NCI-H187 (cell line): ENCODE data around the gene ZNF587.
"Not testable (repeated sequence)": the region's sequence is repeated elsewhere in the genome, so short reads cannot be mapped to it uniquely, and the experiment has no call there.

Experiments used
- DNase-seq, 2 experiments: peaks; one replicate each; lab custom pipeline; 2025; lab: John Stamatoyannopoulos, UW

ZNF587 gene

DNA sequence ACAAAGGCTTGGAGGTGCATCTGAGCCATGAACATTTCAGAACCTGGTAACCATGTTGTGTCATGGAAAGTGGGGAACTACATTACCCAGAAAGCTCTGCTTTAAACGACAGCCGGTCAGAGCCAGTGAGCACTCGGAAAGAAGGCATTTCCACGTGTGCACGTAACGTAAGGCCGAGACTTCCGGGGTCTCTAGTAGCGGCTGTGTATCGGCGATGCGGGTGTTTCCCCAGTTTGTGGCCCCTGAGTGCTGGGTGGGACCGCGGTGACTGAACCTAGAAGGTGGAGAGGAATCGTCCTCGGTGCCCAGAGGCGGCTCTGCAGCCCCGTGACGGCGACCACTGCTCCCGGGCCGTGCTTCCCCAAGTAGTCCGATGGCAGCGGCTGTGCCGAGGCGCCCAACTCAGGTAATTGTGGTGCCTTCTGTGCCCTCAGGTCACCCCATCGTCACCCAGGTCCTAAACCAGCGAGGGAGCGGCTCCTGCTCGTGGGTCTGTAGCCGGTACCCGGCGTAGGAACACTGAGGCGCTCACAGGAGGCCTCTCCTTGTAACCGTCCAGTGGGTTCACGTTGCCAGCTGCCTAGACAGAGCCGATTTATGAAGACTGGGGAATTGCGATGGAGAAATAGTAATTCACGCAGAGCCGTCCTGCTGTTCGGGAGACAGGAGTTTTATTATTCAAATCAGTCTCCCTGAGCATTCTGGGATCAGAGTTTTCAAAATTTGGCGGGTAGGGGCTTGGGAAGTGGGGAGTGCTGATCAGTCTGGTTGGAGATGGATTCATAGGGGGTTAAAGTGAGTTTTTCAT, at the start of gene ZNF587:
Gene ZNF587, plus strand, starts transcription at position 194 of the 808 bp plus-strand sequence. Its CDS starts 180 bp downstream, at position 374.
- peak; percentile 42 to 67 for DNase-seq

DNA sequence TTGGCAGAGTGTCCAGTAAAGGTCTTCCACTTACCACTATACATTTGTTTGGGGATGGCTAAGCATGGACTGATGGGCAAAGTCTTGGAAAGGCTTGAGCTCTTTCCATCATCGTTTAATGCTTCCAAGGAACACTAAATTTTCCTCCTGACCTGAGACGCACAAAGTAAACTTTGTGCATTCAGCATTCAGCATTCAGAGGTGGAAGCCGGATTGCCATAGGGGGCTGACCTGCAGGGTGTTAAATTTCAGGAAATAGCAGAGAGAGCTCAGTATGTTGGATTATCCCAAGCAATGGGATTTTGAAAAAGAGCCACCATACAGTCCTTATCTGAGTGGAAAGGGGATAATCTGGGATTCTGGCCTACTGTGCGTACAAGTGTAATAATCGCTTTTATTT, 49.0 kb upstream of the ZNF587 start:
- DNase-seq: no peak

DNA sequence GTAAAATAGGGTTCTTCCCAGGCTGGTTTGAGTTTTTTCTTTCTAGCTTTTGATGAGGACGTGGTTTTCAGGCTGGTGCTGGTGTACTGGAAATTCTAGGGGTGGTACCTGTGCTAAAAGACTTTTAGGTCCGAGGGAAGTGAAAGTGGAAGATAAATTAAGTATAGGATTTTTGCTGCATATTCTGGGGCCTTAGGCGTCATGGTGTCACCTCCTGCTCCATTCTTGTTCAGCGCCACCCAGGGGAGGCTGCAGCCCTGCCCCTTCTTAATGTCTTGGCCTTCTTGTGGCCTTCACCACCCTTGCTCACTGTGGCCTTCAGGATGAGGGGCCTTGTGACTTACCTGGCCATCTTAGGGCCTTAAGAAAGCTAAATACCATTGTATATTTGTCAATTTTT, 47.4 kb upstream of the ZNF587 start:
- no peak for DNase-seq

DNA sequence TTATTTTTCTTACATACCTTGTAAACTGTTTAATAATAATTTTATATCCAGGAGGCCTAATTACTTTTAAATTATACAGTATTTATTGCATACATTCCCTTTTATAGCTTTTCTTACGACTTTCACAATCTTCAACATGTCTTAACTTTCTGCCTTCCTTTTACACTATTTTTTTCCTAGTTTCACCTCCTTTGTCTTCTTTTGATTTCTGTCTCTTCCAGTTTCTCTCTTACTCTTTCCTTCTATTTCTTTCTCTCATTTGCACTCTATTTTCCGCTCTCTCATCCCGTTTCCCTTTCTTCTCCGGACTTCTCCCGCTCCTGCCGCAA, 46.4 kb upstream of the ZNF587 start:
- DNase-seq: no peak

DNA sequence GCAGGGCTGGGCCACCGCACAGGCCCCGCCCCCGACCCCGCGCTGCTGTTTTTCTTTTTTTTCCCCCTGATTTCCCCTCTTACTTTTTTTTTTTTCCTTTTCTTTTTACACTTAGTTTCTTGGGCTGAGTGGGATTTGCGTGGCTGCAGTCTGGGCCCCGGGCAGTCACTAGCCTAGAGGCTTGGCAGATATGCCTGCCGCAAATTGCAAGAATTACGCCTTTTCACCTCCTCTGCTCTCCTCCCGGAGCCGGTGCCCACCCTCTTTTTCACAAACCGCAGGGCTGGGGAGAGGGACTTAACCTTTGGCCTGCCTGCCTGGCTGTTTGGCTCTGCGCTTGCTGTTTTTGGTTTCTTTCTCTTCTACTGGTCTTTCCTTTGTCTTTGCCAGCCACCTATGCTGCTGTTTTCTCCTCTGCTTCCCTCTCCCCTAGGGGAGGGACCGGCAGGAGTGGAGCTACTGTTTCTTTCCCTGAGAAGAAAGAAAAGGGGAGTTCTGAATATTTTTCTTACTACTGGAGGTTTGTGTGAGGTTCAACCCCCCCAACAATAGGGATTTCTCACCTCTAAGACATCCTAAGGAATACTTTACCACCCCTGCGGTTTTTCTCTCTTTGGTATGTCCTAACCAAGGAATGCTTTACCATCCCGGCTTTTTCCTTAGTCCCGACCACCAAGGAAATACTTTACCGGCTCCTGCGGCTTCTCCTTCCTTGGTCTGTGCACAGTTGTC, 45.9 kb upstream of the ZNF587 start:
- no peak for DNase-seq

DNA sequence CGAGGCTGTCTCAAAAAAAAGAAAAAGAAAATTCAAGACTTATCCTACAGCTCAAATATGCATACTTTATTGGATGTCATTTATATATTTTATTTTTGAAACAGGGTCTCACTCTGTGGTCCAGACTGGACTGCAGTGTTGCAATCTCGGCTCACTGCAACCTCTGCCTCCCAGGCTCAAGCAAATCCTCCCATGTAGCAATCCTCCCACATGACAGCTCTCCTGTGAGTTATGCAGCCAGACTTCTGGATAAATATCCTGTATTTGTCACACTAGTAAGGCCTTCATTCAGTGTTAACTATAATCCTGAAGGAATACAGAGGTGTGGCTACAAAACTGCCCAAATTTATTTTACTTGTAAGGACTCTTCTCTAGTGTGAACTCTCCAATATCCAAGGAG, 42.1 kb upstream of the ZNF587 start:
- no peak for DNase-seq

DNA sequence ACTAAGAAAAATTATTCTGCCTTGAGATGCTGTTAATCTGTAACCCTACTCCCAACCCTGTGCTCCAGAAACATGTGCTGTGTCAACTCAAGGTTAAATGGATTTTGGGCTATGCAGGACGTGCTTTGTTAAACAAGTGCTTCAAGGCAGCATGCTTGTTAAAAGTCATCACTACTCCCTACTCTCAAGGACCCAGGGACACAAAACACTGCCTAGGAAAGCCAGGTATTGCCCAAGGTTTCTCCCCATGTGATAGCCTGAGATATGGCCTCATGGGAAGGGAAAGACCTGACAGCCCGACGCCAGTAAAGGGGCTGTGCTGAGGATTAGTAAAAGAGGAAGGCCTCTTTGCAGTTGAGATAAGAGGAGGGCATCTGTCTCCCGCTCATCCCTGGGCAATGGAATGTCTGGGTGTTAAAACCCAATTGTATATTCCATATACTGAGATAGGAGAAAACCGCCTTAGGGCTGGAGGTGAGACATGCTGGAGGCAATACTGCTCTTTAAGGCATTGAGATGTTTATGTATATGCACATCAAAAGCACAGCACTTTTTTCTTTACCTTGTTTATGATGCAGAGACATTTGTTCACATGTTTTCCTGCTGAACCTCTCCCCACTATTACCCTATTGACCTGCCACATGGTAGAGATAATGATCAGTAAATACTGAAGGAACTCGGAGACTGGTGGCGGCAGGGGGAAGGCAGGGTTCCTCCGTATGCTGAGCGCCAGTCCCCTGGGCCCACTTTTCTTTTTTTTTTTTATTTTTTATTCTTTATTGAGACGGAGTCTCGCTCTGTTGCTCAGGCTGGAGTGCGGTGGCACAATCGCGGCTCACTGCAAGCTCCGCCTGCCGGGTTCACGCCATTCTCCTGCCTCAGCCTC, 39.0 kb upstream of the ZNF587 start:
- DNase-seq: not testable (repeated sequence)

DNA sequence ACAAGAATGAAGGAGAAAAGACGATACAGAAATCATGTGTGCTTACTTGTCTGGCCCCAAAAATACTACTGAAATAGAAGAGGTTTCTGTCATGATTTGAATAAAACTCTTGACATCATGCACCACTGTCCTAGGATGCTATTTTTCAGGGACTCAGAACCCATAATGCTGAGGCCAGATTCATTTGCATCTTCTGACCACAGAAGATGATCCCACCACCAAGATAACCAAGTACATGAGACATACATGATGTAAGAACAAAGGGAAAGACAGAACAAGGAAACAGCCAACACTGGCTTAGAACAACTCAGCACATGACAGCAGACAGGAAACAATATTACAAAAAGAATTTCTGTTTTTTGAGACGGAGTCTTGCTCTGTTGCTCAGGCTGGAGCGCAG, 37.4 kb upstream of the ZNF587 start:
- no peak for DNase-seq

DNA sequence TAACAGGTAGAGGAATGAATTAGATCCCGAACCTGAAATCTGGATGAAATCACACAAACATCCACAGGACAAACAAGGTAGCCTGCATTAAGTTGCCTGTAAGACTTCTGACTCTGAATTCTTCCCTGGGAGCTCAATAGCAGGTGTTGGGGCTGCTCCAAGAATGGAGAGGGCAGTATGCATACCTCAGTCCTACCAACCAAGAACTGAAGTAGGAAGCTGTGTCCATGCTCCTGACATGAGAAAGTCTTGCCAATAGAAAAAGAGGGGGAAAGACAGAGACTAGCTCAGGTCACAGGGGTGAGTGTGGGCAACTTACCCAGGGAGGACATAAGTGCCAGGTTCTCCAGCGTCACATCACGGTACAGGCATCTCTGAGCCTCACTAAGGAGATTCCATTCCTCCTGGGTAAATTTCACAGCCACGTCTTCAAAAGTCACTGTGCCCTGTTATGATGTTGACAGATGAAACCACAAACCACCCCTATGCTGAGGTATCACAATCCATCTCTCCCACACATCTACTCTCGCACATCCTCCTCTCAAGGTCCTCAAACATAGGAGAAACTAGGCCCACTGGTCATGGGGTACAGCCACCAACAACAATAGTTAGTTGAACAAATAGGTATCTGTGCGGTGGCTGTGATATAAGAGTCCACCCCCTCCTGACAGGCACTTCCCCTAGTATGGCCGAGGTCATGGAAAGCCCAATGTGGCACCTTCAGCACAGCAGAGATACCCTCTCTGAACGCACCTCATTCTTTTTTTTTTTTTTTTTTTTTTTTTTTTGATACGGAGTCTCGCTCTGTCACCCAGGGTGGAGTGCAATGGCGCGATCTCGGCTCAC, 36.5 kb upstream of the ZNF587 start:
- not testable (repeated sequence) for DNase-seq

DNA sequence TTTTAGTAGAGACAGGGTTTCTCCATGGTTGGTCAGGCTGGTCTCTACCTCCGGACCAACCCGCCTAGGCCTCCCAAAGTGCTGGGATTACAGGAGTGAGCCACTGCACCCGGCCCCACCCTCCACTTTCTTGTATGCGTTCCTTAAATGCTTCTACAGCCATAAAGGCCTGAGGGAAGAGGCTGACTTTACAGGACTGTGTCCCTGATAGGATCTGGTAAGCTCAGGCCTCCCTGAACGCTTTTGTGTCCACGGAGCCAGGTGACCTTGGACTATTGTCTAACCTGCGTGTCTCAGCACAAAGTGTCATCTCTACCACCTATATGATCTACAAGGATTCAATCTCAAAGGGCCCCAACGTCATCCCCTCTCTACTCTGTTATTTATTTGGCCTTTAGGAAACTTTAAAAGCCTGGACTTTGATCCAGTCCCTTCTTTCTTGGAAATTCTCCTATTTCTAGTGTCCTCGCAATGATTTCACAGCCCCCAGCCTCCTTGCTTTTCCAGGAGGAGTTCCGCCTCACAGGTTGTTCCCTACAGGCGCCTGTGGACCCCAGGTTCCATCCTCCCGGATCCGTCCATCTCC, 35.6 kb upstream of the ZNF587 start:
- DNase-seq: no peak

DNA sequence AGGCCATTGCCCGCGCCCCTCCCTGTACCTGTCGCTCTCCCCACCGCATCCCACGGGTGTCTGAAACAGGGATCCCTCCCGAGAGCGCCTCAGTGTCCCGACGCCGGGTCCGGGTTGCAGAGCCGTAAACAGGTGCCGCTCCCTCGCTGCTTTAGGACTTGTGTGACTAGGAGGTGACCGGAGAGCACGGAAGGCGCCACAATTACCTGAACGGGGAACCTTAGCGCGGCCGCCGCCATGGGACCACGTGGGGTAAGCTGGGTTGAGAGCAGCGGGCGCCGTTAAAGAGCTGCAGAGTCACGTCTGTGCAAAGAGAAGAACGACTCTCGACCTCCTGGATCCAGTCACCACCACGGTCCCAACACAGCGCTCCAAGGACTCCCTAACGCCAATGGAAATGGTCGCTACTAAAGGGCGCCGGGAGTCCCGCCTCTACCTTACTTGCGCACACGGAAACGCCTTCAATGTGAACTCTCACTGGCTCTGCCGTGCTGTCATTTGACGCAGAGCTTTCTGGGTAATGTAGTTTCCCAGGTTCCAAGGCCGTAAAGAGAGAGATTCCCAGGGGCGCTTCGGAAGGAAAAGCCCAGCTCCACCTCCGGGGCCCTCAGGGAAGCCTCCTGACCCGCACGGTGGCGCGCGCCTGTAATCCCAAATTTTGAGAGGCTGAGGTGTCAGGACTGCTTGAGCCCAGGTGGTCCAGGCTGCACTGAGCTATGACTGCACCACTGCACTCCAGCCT, 35.0 kb upstream of the ZNF587 start, which contains the start of gene ZNF552:
Gene ZNF552, minus strand, starts transcription at position 409 of the 742 bp plus-strand sequence. Its CDS starts 170 bp downstream, at position 239.
- DNase-seq: peak; percentile 71 to 87

DNA sequence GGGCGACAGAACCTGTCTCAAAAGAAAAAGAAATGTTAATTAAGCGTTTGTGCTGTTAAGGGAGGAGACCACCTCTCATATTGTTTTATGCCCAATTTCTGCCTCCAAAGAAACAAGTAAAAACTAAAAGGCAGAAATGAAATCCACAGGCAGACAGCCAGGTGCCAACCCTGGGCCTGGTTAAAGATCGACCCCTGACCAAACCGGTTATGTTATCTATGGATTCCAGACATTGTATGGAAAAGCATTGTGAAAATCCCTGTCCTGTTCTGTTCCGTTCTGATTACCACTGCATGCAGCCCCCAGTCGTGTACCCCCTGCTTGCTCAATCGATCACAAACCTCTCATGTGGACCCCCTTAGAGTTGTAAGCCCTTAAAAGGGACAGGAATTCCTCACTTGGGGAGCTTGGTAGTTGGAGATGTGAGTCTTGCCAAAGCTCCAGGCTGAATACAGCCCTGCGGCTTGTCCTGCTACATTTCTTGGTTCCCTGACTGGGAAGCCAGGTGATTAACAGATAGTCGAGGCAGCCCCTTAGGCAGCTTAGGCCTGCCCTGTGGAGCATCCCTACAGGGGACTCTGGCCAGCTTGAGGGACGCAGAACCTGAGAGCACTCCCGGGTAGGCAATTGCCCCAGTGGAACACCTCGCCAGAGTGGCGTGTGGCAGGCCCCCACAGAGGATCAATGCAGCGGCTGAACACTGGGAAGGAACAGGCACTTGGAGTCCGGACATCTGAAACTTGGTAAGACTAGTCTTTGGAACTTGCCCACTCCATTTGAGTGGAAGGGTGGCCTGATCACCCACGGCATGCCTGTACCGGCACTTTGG, 34.2 kb upstream of the ZNF587 start:
- no peak for DNase-seq

DNA sequence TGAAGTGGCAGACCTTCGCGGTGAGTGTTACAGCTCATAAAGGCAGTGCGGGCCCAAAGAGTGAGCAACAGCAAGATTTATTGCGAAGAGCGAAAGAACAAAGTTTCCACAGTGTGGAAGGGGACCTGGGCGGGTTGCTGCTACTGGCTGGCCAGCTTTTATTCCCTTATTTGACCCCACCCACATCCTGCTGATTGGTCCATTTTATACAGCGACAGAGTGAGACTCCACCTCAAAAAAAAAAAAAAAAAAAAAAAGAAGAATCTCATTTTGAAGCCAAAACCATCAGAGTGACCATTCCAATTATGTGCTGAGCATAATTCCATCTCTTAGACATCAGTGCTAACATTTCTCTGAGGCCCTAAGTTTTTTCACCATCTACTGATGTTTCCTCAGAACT, 33.0 kb upstream of the ZNF587 start:
- DNase-seq: no peak

DNA sequence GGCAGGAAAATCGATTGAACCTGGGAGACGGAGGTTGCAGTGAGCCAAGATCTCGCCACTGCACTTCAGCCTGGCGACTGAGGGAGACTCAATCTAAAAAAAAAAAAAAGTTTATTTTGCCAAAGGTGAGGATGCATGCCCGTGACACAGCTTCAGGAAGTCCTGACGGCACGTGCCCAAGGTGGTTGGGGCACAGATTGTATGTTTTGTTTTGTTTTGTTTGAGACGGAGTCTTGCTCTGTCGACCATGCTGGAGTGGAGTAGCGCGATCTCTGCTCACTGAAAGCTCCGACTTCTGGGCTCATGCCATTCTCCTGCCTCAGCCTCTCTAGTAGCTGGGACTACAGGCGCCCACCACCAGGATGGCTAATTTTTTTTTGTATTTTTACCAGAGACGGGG, 31.7 kb upstream of the ZNF587 start:
- DNase-seq: no peak

DNA sequence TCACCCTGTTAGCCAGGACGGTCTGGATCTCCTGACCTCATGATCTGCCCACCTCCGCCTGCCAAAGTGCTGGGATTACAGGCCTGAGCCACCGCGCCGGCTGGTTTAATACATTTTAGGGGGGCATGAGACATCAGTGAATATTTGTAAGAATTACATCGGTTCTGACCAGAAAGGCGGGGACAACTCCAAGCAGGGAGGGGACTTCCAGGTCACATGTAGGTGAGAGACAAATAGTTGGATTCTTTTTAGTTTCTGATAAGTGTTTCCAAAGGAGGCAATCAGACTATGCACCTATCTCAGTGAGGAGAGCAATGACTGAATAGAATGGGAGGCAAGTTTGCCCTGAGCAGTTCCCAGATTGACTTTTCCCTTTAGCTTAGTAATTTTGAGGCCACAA, 31.3 kb upstream of the ZNF587 start:
- DNase-seq: no peak

DNA sequence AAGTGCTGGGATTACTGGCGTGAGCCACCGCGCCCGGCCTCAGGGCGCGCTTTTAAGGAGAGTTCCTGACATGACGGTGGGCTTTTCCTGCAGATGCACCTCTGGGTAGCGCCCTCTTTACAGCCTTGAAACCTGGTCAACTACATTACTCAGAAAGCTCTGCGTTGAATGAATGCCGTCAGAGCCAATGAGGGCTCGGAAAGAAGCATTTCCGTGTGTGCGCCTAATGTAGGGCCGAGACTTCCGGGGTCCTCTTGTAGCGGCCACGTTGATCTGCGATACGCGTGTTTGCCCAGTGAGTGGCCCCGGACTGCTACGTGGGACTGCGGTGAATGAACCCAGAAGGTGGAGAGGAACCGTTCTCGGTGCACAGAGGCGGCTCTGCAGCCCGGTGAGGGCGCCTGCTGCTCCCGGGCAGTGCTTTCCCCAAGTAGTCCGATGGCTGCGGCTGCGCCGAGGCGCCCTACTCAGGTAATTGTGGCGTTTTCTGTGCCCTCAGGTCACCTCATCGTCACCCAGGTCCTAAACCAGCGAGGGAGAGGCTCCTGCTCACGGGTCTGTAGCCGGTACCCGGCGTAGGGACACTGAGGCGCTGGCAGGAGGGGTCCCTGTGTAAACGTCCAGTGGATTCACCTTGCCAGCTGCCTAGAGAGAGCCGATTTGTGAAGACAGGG, 30.0 kb upstream of the ZNF587 start:
- DNase-seq: peak; percentile 41 to 58

DNA sequence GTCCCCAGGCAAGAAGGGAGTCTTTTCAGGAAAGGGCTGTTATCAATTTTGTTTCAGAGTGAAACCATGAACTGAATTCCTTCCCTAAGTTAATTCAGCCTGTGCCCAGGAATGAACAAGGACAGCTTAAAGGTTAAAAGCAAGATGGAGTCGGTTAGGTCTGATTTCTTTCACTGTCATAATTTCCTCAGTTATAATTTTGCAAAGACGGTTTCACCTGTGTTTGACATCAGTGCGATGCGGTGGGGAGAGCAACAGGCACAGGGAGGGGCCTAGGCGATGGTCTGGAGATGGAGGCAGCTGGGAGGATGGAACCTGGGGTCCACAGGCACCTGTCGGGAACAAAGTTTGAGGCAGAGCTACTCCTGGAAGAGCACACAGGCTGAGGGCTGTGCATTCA, 29.1 kb upstream of the ZNF587 start:
- DNase-seq: no peak

DNA sequence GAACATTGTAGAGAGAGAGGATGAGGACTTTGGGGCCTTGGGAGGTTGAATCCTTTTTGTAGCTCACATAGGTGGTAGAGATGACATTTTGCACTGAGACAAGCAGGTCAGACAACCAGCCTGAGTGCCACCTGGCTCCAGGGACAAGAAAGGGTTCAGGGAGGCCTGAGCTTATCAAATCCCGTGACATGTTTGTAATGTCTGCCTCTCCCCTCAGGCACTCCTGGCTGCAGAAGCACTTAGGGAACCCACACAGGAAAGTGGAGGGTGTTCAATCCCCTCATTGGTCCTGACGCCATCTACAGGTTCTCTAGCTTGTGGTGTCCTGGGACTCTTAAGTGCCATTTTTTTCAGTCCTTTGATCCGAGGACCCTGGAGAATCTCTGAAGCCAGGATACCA, 28.6 kb upstream of the ZNF587 start:
- DNase-seq: not testable (repeated sequence)

DNA sequence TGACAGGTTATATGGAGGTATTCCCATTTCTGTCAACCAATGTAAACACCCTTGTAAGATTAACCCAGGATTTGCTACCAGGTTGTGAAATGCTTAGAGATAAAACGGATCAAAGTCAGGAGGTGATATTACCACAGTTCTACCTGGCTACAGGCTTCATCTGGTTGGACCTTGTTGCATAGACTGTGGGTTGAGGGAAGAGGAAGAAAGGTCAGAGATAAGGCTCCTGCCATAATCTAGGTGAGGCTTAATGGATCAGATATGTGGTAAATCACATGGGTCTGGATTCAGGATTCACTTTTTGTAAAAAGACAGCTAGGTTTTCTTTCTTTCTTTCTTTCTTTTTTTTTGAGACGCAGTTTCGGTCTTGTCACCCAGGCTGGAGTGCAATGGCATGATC, 28.2 kb upstream of the ZNF587 start:
- not testable (repeated sequence) for DNase-seq
